Activated CD4-positive, alpha-beta T cell treated with anti-CD3 and anti-CD28 coated beads, Interleukin-2, amount 10 ng/mL, durations not matched to agents 7 days and 5 days (primary cell): ENCODE measurements around the gene APOBEC3H. TPM values are rescaled to one million over a fixed set of nuclear protein-coding genes. Genes with fewer than 3 reads are reported as not detected.

Source experiments
- CTCF ChIA-PET: fragments of 350-600 bp; sonication (Branson Sonifier 250); formaldehyde crosslinking; loops from one replicate; lab custom pipeline; 2021; ENCODE audit warnings: antibody characterized with exemption; lab: Charles Lee
- POLR2A ChIA-PET: fragments of 350-600 bp; sonication (Branson Sonifier 250); formaldehyde crosslinking; loops from one replicate; lab custom pipeline; 2021; ENCODE audit warnings: antibody characterized with exemption; lab: Charles Lee
- DNase-seq: peaks from one replicate; pipeline ENCODE4 v3.0.0-alpha.2; 2020
- H3K27ac Mint-ChIP-seq: one replicate; pipeline ENCODE4 v1.8.0; 2021; ENCODE audit warnings: mild to moderate bottlenecking, moderate library complexity, mixed read lengths
- H3K27me3 Mint-ChIP-seq: one replicate; pipeline ENCODE4 v1.8.0; 2021; ENCODE audit warnings: mixed read lengths
- H3K36me3 Mint-ChIP-seq: one replicate; pipeline ENCODE4 v1.8.0; 2021; ENCODE audit warnings: low read depth, mixed read lengths
- H3K4me1 Mint-ChIP-seq: one replicate; pipeline ENCODE4 v1.8.0; 2021; ENCODE audit warnings: mixed read lengths
- H3K4me3 Mint-ChIP-seq: one replicate; pipeline ENCODE4 v1.8.0; 2021; ENCODE audit warnings: mild to moderate bottlenecking, moderate library complexity, mixed read lengths
- H3K9me3 Mint-ChIP-seq: one replicate; pipeline ENCODE4 v1.8.0; 2021; ENCODE audit warnings: mixed read lengths
- total RNA-seq, 2 experiments: library from RNA; stranded (reverse); gene quantifications; one replicate each; pipeline ENCODE4 v1.2.3, GENCODE V29; 2021

Gene APOBEC3H
- total RNA-seq, 2 experiments from 2014 or later: 46.0 to 54.3 TPM

DNA sequence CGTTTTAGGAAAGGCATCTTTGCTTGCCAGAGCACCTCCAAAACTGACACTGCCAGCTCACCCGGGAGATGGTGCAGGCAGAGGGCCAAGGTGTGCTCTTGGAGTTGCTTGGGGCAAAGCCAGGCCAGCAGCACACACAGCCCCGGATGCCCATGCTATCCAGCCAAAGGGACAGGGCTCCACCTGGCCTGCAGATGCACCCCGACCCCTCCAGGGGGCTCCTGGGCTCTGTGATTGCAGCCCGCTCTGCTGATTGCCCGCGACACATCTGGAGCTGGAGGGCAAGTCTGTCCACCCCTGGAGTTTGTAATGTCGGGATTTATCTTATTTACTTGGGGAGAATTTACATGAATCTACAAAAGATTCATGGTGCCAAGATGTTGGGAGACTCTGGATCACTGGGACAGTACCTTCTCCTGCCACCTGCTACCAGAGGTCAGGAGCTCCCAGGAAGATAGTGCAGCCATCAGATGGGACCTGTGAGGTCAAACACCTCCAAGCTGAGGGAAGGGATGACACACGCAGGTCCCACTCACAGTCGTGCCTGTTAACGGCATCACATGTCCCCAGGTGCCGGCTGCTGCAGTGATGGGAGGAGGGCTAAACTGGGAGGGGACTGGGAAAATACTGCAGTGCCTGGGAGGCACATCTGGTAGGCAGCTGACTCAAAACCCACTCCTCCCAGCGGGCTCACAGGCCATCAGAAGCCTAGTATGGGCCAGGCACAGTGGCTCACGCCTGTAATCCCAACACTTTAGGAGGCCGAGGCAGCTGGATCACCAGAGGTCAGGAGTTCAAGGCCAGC, 38.2 kb downstream of the APOBEC3H start:
- Mint-ChIP-seq H3K4me1 (peaks cover 5% of the 10 kb centered on the region), H3K27me3 (no peaks in the 10 kb centered on the region), H3K27ac (no peak overlapping the region), H3K9me3 (no peaks in the 10 kb centered on the region), H3K36me3 (no peaks in the 10 kb centered on the region), H3K4me3 (no peak overlapping the region)
- DNase-seq: peak; percentile 49
- POLR2A ChIA-PET: no interaction called here
- CTCF ChIA-PET: interaction anchor here (0.9 to 1.5 kb wide), 8 partner anchors 8 to 271 kb away, joined by 3 to 5 read pairs (median 4); partner anchors contain the start of gene CBX7

DNA sequence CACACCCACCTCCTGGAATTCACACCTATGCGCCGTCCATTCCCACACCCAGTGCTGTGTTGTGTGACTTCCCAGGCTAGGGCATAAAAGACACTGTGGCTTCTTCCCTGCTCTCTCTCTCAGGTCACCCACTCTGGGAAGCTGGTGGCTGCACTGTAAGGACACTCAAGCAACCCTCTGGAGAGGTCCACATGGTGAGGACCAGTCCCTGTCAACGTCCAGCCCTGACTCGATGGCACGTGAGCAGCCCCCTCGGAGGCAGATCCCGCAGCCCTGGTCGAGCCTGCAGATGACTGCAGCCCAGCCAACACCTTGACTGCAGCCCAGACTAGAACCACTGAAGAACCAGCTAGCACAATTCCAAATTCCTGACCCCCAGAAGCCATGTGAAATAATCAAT, 39.3 kb downstream of the APOBEC3H start:
- H3K4me3 Mint-ChIP-seq: no peak overlapping the region
- H3K27ac Mint-ChIP-seq: no peak overlapping the region
- ChIA-PET POLR2A (no interaction called here), CTCF (interaction anchor here (0.6 to 1.4 kb wide), 3 partner anchors 13 to 127 kb away, joined by 5 to 6 read pairs (median 5); no protein-coding TSS in a partner anchor)
- no peaks in the 10 kb centered on the region for H3K36me3 Mint-ChIP-seq
- no peak for DNase-seq
- peaks cover 5% of the 10 kb centered on the region for H3K4me1 Mint-ChIP-seq
- H3K27me3 Mint-ChIP-seq: no peaks in the 10 kb centered on the region
- H3K9me3 Mint-ChIP-seq: no peaks in the 10 kb centered on the region

DNA sequence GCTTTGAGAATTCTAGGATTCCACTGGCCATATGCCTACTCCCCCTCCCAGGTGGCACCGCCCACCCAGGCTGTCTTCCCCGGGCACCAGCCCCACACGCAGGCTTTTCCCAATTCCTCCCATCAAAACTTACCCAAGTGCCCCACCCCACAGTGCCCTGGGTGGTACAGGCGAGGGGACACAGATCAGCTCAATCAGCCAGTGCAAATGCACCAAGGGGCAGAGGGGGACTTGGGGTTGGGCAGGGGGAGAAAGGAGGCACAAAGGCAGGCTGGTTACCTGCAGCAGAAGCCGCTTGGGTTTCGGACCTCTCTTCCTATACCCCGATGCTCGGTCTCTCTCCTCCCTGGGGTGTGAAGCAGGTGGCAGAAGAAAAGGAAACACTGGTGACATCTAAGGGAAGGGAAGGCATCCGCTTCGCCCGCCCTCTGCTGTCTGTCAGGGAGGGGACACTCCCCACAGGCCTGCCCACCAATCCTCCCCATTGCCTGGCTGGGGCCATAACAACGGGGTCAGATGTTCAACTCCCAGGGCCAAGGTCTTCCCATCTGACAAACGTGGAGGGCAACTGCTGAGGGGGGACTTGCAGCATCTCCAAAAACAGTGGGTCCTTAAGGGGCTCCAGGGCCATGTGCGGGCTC, 41.4 kb downstream of the APOBEC3H start:
- no peak overlapping the region for H3K27ac Mint-ChIP-seq

DNA sequence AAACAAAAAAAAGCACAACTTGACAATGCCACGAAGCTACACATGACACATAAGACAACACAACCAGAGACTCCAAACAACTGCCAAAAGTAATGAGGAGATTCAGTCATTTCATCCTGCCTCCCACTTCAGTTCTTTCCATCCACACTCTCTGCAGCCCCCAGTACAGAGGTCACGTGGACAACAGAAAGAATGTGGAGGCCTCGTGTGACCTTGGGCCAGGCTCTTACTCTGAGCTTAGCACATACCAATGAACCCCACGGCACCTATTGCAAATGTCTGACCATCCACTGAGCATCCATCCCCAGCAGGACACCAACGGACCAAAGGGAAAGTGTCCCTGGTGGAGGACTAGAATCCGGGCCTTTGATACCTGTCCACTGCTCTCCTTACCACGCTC, 42.9 kb downstream of the APOBEC3H start:
- ChIA-PET POLR2A (no interaction called here), CTCF (interaction anchor here (1.9 kb wide), 1 partner anchor 21 kb away, joined by 4 read pairs; no protein-coding TSS in a partner anchor)
- no peaks in the 10 kb centered on the region for H3K27me3 Mint-ChIP-seq
- peaks cover 16% of the 10 kb centered on the region for H3K4me1 Mint-ChIP-seq
- no peak overlapping the region for H3K27ac Mint-ChIP-seq
- no peaks in the 10 kb centered on the region for H3K36me3 Mint-ChIP-seq
- no peak for DNase-seq
- H3K9me3 Mint-ChIP-seq: no peaks in the 10 kb centered on the region
- no peak overlapping the region for H3K4me3 Mint-ChIP-seq

More for the DNA sequence above, 41.4 kb downstream of the APOBEC3H start:
- POLR2A ChIA-PET: interaction anchor here (0.5 kb wide), 1 partner anchor 470 kb away, joined by 5 read pairs; no protein-coding TSS in a partner anchor
- H3K27me3 Mint-ChIP-seq: no peaks in the 10 kb centered on the region
- H3K9me3 Mint-ChIP-seq: no peaks in the 10 kb centered on the region
- H3K36me3 Mint-ChIP-seq: no peaks in the 10 kb centered on the region
- H3K4me3 Mint-ChIP-seq: no peak overlapping the region
- H3K4me1 Mint-ChIP-seq: peaks cover 6% of the 10 kb centered on the region
- no peak for DNase-seq
- CTCF ChIA-PET: interaction anchor here (0.7 to 1.9 kb wide), 2 partner anchors 20 to 135 kb away, joined by 4 to 5 read pairs; no protein-coding TSS in a partner anchor

DNA sequence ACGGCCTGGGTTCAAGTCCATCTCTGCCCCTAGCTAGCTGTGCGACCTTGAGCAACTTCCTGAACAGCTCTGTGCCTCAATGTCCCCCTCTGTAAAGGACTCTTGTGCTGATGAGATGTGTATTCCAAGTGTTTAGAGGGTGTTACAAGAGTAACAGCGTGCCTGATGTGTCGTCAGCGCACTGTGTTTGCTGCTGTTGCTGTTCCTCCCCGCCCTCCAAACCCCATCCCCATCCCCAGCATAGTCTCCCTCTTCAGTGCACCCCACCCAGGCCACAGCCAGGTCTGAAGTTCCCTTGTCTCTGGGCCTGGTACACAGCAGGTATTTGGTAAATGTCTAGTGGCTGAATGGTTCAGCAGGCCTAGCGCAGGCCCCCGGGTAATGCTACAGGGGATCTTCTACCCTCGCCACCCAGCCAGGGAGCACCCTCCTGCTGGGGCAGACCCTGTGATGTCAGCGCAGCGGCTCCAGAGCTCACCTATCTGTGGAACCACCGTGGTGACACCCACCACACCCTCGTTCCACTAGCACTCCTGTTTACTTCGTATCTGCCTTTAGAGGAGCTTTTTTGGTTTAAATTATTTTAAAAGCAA, 45.1 kb downstream of the APOBEC3H start:
- Mint-ChIP-seq H3K4me1 (peaks cover 26% of the 10 kb centered on the region), H3K27me3 (no peaks in the 10 kb centered on the region), H3K36me3 (no peaks in the 10 kb centered on the region), H3K27ac (no peak overlapping the region), H3K4me3 (no peak overlapping the region), H3K9me3 (no peaks in the 10 kb centered on the region)
- ChIA-PET CTCF (interaction anchor here (1.5 kb wide), 1 partner anchor 8 kb away, joined by 5 read pairs; no protein-coding TSS in a partner anchor), POLR2A (no interaction called here)
- no peak for DNase-seq

DNA sequence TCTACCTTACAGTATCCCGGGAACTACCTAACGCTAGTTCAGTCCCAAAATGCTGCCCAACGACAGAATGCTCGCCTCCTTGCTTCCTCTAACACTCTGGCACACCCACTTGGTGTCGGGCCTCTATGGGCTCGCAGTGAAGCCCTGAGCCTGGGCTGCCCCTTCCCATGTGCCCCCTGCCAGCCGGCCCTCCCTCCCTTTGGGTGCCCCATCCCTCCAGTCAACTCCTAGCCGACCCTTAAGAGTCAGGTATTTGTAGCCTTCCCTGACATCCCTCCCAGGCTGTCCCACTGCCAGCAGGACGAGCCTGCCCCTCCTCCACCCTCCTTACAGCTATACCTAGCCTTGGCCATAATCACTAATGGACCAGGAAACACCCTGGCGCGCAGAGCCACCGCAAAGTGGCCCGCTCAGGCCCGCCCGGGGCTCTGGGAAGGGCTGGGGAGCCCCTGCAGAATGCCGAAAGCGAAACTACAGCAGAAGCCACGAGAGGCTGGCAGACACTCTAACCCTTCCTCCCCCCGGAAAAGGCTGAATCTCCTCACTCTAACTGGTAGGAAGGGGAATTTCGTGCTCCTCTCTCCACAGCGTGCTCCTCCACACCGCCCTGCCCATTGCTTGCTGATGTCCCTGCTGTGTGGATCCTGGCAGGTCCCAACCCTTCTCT, 47.2 kb downstream of the APOBEC3H start:
- no peaks in the 10 kb centered on the region for H3K9me3 Mint-ChIP-seq
- ChIA-PET CTCF (no interaction called here), POLR2A (no interaction called here)
- no peaks in the 10 kb centered on the region for H3K27me3 Mint-ChIP-seq
- peak overlapping the region; percentile 92 for H3K4me3 Mint-ChIP-seq
- H3K36me3 Mint-ChIP-seq: peaks cover 3% of the 10 kb centered on the region
- H3K4me1 Mint-ChIP-seq: peaks cover 29% of the 10 kb centered on the region
- peak; percentile 76 for DNase-seq
- peak overlapping the region; percentile 91 for H3K27ac Mint-ChIP-seq

DNA sequence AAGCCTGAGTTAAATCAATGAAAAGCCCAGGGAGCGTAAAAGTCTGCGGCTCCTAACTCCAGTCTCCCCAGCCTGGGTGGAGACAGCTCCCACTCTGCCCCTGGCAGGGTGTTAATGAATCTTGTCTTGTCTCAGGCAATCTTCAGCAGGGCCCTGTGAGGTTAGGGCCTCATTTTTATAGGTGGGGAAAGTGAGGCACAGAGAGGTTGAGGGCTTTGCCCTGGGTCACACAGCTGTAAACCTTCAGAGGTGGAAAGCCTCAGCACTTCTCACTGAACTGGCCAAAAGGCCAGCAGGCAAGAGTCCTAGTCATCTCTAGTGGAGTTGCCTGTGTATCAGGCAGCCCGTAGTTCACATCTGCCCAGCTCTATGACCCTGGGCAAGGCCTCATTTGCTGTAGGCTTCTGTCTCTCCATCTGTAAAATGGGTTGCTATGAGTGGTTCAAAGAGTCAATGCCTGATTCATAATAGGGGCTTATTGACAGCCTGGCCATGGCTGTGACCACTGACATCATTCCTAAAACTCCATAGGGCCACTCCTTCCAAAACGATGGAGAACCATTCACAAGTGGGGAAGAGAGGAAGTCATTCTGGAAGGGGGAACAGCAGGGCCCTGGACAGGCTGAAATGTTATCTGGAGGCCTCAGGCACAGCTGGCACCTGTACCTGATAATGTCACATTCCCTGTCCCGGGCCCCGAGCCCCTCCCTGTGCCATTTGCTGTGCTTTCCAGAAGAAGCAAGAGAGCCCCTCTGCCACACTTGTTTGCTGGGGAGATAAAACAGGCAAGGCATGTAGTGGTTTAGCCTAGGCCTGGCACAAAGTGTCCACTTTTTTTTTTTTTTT, 49.4 kb downstream of the APOBEC3H start:
- no peak for DNase-seq
- Mint-ChIP-seq H3K36me3 (peaks cover 6% of the 10 kb centered on the region), H3K4me3 (peak overlapping the region; percentile 75), H3K27me3 (no peaks in the 10 kb centered on the region), H3K27ac (peak overlapping the region; percentile 92), H3K4me1 (peaks cover 43% of the 10 kb centered on the region), H3K9me3 (no peaks in the 10 kb centered on the region)
- POLR2A ChIA-PET: no interaction called here
- CTCF ChIA-PET: interaction anchor here (0.6 to 1.0 kb wide), 2 partner anchors 164 to 291 kb away, joined by 3 read pairs; no protein-coding TSS in a partner anchor

DNA sequence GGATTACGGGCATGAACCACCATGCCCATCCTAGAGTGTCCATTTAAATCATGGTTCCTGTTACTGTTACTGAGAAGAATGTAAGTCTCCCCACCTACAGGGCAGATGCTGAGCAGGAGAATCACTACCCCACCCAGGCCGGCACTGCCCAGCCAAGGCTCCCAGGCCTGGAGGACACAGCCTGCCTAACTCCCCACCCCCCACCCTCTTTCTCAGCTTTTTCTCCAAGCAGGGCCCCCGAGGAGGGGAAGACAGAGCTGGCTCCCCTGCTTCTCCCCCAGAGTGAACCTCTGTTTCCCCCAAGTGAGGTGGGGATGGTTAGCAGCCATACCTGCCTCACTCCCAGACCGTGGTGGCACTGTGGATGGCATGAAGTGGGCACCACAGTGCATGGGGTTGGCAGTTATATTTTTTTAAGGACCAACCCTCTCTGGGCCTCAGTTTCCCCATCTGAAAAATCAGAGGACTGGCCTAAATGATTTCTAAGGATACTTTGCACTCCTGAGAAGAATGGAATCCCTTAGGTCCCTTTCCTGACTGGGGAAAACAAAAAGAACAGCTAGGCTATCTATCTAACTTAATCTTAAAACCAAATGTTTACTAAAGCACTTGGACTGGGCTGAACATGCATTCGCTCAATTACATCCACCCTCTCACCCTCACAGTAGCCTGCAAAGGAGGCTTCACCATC, 50.4 kb downstream of the APOBEC3H start:
- ChIA-PET CTCF (interaction anchor here (1.0 to 1.4 kb wide), 2 partner anchors 163 to 206 kb away, joined by 3 to 5 read pairs; no protein-coding TSS in a partner anchor), POLR2A (no interaction called here)
- Mint-ChIP-seq H3K4me3 (no peak overlapping the region), H3K27ac (no peak overlapping the region), H3K36me3 (peaks cover 6% of the 10 kb centered on the region), H3K9me3 (no peaks in the 10 kb centered on the region), H3K4me1 (peaks cover 46% of the 10 kb centered on the region), H3K27me3 (no peaks in the 10 kb centered on the region)
- no peak for DNase-seq

DNA sequence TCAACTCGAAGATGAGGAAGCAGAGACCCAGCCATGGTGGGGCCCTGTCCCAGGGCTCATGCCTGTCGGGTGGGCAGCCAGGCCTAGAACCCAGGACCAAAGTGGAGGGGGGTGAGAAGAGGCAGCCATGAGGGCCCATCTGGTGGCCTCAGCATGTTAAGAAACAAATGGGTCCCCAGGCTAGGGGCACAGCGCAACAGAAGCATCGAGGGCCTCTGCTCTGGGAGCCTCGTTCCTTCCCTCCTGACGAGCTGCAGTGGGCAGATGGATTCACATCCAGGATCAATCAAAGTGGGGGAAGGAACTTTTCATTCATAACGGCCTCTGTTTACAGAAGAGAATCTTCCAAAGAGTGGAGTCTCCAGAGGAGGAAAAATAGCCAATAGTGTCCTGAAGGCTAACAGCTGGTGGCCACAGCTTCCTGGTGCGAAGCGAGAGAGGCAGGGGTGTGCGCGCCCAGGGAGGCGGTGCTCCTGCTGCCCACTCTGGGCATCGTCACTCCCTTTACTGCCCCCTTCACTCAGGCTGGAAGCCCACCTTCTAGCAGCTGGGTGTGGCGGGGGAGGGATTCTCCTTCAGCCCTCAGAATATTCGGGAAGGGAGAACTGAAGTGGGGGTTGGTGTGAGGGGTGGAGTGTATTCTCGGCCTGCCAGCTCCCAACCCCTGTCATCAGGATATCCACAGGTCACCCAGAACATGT, 51.1 kb downstream of the APOBEC3H start:
- H3K36me3 Mint-ChIP-seq: peaks cover 6% of the 10 kb centered on the region

DNA sequence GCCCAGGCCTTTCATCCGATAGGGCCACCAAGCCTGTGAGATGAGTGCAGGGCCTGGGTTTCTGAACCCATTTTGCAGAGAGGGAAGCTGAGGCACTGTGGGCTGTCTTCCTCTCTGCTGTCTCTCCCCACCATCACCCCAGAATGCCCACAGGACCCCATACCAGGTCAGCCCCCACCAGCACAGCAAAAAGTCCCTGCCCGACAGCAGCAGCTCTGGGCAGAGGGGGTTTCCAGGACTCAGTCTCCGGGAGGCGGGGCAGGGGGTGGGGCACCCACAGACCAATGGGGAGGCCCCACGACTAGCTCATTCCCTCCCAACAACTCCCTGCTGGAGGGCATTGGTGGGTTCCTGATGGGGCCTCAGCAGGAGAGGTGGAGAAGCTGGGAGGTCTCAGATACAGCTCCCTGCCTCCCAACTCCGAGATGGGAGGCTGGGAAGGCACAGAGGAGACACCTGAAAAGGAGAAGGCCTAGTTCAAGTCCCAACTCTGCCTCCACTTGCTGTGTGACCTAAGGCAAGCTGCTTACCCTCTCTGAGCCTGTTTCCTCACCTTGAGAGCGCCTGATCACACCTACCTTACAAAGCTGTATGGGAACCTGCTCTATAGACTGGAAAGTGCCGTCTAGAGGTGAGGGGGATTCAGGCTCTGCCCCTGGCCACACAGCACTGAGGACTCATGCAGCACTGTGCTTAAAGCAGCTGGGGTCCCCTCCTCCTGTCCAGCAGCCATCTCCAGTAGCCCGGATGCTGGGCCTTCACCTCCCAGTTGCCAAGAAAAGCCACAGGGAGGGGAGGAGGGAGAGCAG, 51.9 kb downstream of the APOBEC3H start:
- Mint-ChIP-seq H3K27me3 (peaks cover 9% of the 10 kb centered on the region), H3K4me3 (no peak overlapping the region), H3K27ac (no peak overlapping the region), H3K9me3 (no peaks in the 10 kb centered on the region), H3K36me3 (peaks cover 6% of the 10 kb centered on the region), H3K4me1 (peaks cover 45% of the 10 kb centered on the region)
- POLR2A ChIA-PET: interaction anchor here (1.1 kb wide), 1 partner anchor 171 kb away, joined by 3 read pairs; no protein-coding TSS in a partner anchor
- CTCF ChIA-PET: interaction anchor here (0.6 to 2.7 kb wide), 6 partner anchors 106 to 1511 kb away, joined by 3 to 9 read pairs (median 4); partner anchors contain the start of gene CBX6
- DNase-seq: peak; percentile 36

More for the DNA sequence above, 51.1 kb downstream of the APOBEC3H start:
- Mint-ChIP-seq H3K9me3 (no peaks in the 10 kb centered on the region), H3K4me3 (no peak overlapping the region), H3K4me1 (peaks cover 46% of the 10 kb centered on the region), H3K27ac (no peak overlapping the region), H3K27me3 (peaks cover 1% of the 10 kb centered on the region)
- ChIA-PET CTCF (interaction anchor here (0.6 to 2.7 kb wide), 7 partner anchors 105 to 1512 kb away, joined by 3 to 9 read pairs (median 3); partner anchors contain the start of gene CBX6), POLR2A (interaction anchor here (1.1 kb wide), 1 partner anchor 172 kb away, joined by 3 read pairs; no protein-coding TSS in a partner anchor)
- no peak for DNase-seq
